ENCODE measurements around the gene FOXK2. TPM values are rescaled to one million over a fixed set of nuclear protein-coding genes. Genes with fewer than 3 reads are reported as not detected.
"Not testable (repeated sequence)": the region's sequence is repeated elsewhere in the genome, so short reads cannot be mapped to it uniquely, and the experiment has no call there.

The FOXK2 gene
- total RNA-seq, 4 donors from 2014 or later = 70.7 to 109 (median 85.0) TPM

DNA sequence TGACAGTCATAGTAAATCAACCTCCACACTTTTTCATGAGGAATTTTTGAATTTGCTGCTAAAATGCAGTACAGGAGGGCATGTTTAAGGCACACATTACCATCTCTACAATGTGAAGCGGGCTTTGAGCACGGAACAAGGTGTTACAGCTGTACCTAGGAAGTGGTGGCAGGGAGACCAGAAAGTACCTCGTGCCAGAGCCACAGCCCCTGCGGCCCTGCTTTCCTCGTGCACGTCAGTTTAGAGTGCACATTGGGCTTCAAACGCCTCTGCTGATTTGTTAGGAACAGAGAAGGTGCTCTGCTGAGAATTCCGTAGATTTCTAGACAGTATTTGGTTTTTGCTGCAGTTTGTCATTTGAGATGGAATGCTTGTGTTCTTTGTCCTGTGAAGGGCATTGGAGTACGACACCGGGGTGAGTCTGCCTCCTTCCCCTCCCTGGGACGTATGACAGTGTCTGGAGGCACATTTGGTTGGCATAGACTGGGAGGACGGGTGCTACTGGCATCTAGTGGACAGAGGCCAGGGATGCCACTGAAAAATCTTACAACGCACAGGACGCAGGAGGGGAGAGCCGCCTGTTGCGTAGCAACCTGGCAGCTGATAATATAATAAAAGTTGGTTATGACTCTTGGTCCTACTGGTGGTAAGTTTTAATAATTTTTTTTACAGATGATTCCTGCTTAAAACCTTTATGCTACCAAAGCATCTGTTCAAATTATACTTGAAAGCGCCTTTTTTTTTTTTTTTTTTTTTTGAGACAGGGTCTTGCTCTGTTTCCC is 9.1 kb downstream of the FOXK2 start:
- no peak for TF ChIP-seq POLR2A (IDR thresholded peaks at IDR 0.05)
- TF ChIP-seq, protein P1, sequence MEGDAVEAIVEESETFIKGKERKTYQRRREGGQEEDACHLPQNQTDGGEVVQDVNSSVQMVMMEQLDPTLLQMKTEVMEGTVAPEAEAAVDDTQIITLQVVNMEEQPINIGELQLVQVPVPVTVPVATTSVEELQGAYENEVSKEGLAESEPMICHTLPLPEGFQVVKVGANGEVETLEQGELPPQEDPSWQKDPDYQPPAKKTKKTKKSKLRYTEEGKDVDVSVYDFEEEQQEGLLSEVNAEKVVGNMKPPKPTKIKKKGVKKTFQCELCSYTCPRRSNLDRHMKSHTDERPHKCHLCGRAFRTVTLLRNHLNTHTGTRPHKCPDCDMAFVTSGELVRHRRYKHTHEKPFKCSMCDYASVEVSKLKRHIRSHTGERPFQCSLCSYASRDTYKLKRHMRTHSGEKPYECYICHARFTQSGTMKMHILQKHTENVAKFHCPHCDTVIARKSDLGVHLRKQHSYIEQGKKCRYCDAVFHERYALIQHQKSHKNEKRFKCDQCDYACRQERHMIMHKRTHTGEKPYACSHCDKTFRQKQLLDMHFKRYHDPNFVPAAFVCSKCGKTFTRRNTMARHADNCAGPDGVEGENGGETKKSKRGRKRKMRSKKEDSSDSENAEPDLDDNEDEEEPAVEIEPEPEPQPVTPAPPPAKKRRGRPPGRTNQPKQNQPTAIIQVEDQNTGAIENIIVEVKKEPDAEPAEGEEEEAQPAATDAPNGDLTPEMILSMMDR (IDR thresholded peaks at IDR 0.05 in 4 of 5, conservative IDR thresholded peaks at IDR 0.05 in 1 of 5) = peak; percentile 38 to 61 (median 42)
- in situ Hi-C loops (cut with MboI; ENCODE audit: low sequenced_read_pairs in 4 of 4) = no loop called here
- H3K9me3 ChIP-seq = no peaks in the 10 kb centered on the region
- intact Hi-C loops (cut with DNase I; ENCODE audit: low total_unique reads) = loop anchor here (2.0 kb wide), 1 partner anchor 64 kb away; no protein-coding TSS in a partner anchor
- DNase-seq (peak; percentile 83 to 92), ATAC-seq (peak; percentile 87 to 93)
- H3K27me3 ChIP-seq = no peaks in the 10 kb centered on the region
- no peaks in the 10 kb centered on the region for H3K36me3 ChIP-seq
- peaks cover 87 to 88% of the 10 kb centered on the region in 2 donors for H3K4me1 ChIP-seq
- peak overlapping the region; percentile 80 to 92 (median 88) for H3K27ac ChIP-seq
- peak overlapping the region in 3 of 4 donors; percentile 6 to 22 (median 7) for H3K4me3 ChIP-seq

DNA sequence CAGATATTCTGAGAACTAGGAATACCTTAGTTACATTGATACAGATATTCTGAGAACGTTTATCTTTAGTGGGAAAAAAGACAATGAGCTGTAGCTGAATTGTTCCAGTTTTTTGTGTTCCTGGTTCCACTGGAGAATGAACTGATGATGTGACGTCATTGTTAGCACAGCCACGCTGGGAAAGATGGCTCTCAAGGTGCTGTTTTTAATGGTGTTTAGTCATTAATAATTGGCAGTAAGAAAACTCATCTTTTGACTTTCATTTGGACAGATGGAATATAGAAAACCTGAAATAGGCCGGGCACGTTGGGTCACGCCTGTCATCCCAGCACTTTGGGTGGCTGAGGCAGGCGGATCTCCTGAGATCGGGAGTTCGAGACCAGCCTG is 10.4 kb downstream of the FOXK2 start:
- Histone ChIP-seq H3K9me3 (no peaks in the 10 kb centered on the region), H3K36me3 (no peaks in the 10 kb centered on the region), H3K27me3 (no peaks in the 10 kb centered on the region), H3K27ac (peak overlapping the region; percentile 80 to 92 (median 88)), H3K4me1 (peaks cover 82 to 84% of the 10 kb centered on the region in 2 donors), H3K4me3 (no peak overlapping the region)
- no peak for DNase-seq
- no peak for ATAC-seq
- intact Hi-C loops (cut with DNase I; ENCODE audit: low total_unique reads) = loop anchor here (2.0 kb wide), 1 partner anchor 63 kb away; no protein-coding TSS in a partner anchor
- in situ Hi-C loops (cut with MboI; ENCODE audit: low sequenced_read_pairs in 4 of 4) = no loop called here
- TF ChIP-seq, protein P1 (IDR thresholded peaks at IDR 0.05 in 4 of 5, conservative IDR thresholded peaks at IDR 0.05 in 1 of 5) = no peak
- no peak for TF ChIP-seq POLR2A (IDR thresholded peaks at IDR 0.05)

- DNase-seq (no peak), ATAC-seq (no peak)
- peaks cover 77 to 81% of the 10 kb centered on the region in 2 donors for H3K4me1 ChIP-seq
- in situ Hi-C loops (cut with MboI; ENCODE audit: low sequenced_read_pairs in 4 of 4) = no loop called here
- H3K4me3 ChIP-seq = no peak overlapping the region
- TF ChIP-seq POLR2A (IDR thresholded peaks at IDR 0.05) = no peak
- no peaks in the 10 kb centered on the region for H3K36me3 ChIP-seq
- intact Hi-C loops (cut with DNase I; ENCODE audit: low total_unique reads) = no loop called here
- H3K27ac ChIP-seq = peak overlapping the region in 3 of 4 donors; percentile 88 to 92 (median 89)
- no peaks in the 10 kb centered on the region for H3K27me3 ChIP-seq
- no peaks in the 10 kb centered on the region for H3K9me3 ChIP-seq
Observed at GRCh38 chr17:82531431-82531881, 11.9 kb downstream of the FOXK2 start.

DNA sequence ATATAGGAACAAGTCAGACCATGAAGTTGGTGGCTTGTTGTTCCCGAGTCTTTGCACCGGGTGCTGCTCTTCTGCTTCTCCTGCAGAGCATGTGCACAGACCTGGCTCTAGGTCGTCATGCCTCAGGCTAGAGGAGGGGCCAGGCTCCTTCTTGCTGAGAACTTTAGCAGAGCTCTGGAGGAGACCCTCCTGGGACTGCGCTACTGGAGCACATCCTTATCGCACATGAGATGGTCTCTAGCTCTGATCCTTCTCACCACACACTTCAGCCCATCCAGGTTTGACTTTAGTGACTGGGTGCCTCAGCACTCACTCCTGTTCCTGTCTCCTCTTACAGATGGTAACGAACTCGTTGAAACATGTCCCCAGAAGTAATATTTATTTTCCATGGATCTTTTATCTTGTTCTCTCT is 14.9 kb downstream of the FOXK2 start:
- in situ Hi-C loops (cut with MboI; ENCODE audit: low sequenced_read_pairs in 4 of 4) = no loop called here
- DNase-seq = no peak
- Histone ChIP-seq H3K27ac (peak overlapping the region; percentile 83 to 93 (median 86)), H3K9me3 (no peaks in the 10 kb centered on the region), H3K4me1 (peaks cover 75 to 76% of the 10 kb centered on the region in 2 donors), H3K4me3 (no peak overlapping the region), H3K36me3 (no peaks in the 10 kb centered on the region), H3K27me3 (no peaks in the 10 kb centered on the region)
- no peak for ATAC-seq
- TF ChIP-seq, protein P1 (IDR thresholded peaks at IDR 0.05 in 4 of 5, conservative IDR thresholded peaks at IDR 0.05 in 1 of 5) = no peak
- intact Hi-C loops (cut with DNase I; ENCODE audit: low total_unique reads) = no loop called here

- TF ChIP-seq, protein P1 (IDR thresholded peaks at IDR 0.05 in 4 of 5, conservative IDR thresholded peaks at IDR 0.05 in 1 of 5) = no peak
- no peak for TF ChIP-seq POLR2A (IDR thresholded peaks at IDR 0.05)
- Histone ChIP-seq H3K27me3 (no peaks in the 10 kb centered on the region), H3K4me1 (peaks cover 54 to 63% of the 10 kb centered on the region in 2 donors), H3K36me3 (no peaks in the 10 kb centered on the region), H3K4me3 (peak overlapping the region; percentile 18 to 33 (median 22)), H3K27ac (peak overlapping the region; percentile 83 to 93 (median 86)), H3K9me3 (no peaks in the 10 kb centered on the region)
- DNase-seq (no peak), ATAC-seq (peak; percentile 42 to 52)
- intact Hi-C loops (cut with DNase I; ENCODE audit: low total_unique reads) = no loop called here
- in situ Hi-C loops (cut with MboI; ENCODE audit: low sequenced_read_pairs in 4 of 4) = no loop called here
Observed at GRCh38 chr17:82536512-82537201, 17.1 kb downstream of the FOXK2 start.

GRCh38 chr17:82537228-82537627 is 17.7 kb downstream of the FOXK2 start:
- in situ Hi-C loops (cut with MboI; ENCODE audit: low sequenced_read_pairs in 4 of 4); H3K9me3 ChIP-seq; H3K27me3 ChIP-seq; DNase-seq; ATAC-seq; H3K36me3 ChIP-seq; intact Hi-C loops (cut with DNase I; ENCODE audit: low total_unique reads): not testable (repeated sequence)
- H3K4me3 ChIP-seq = peak overlapping the region in 3 of 4 donors; percentile 18 to 24 (median 20)
- peaks cover 49 to 61% of the 10 kb centered on the region in 2 donors for H3K4me1 ChIP-seq
- peak overlapping the region; percentile 83 to 93 (median 86) for H3K27ac ChIP-seq

GRCh38 chr17:82539076-82539475 is 19.5 kb downstream of the FOXK2 start:
- ATAC-seq; H3K27me3 ChIP-seq; H3K36me3 ChIP-seq; DNase-seq; H3K9me3 ChIP-seq; H3K4me3 ChIP-seq; in situ Hi-C loops (cut with MboI; ENCODE audit: low sequenced_read_pairs in 4 of 4); intact Hi-C loops (cut with DNase I; ENCODE audit: low total_unique reads): not testable (repeated sequence)
- Histone ChIP-seq H3K4me1 (peaks cover 53 to 61% of the 10 kb centered on the region in 2 donors), H3K27ac (peak overlapping the region; percentile 83 to 93 (median 86))

All from gastrocnemius medialis (tissue), 4 donors.